Trophoblast cell (in vitro differentiated cells and primary cell): ENCODE data around the gene SCAMP2.

ENCODE experiments used
- DNase-seq, 2 donors: peaks; one replicate each; pipeline ENCODE4 v3.0.0-alpha.2; 2016
- H2AFZ ChIP-seq: 2 replicates; pipeline ENCODE4 v1.6.1; 2013; ENCODE audit warnings: low read length, moderate library complexity, mild to moderate bottlenecking; ENCODE audit not compliant: insufficient read depth, poor library complexity
- H2AK5ac ChIP-seq: 2 replicates; pipeline ENCODE4 v1.6.1; 2013; ENCODE audit warnings: mild to moderate bottlenecking, low read length
- H2BK120ac ChIP-seq: 2 replicates; pipeline ENCODE4 v1.6.1; 2013; ENCODE audit warnings: low read length, mild to moderate bottlenecking, moderate library complexity; ENCODE audit not compliant: insufficient read depth, poor library complexity
- H2BK12ac ChIP-seq: 2 replicates; pipeline ENCODE4 v1.6.1; 2013; ENCODE audit warnings: mild to moderate bottlenecking, low read length, moderate library complexity
- H2BK5ac ChIP-seq: 2 replicates; pipeline ENCODE4 v1.6.1; 2013; ENCODE audit warnings: low read length, low read depth, moderate library complexity, mild to moderate bottlenecking; ENCODE audit not compliant: poor library complexity
- H3K14ac ChIP-seq: 2 replicates; pipeline ENCODE4 v1.6.1; 2013; ENCODE audit warnings: mild to moderate bottlenecking, low read length
- H3K18ac ChIP-seq: 2 replicates; pipeline ENCODE4 v1.6.1; 2013; ENCODE audit warnings: mild to moderate bottlenecking, low read length
- H3K23ac ChIP-seq: 2 replicates; pipeline ENCODE4 v1.6.1; 2013; ENCODE audit warnings: low read length
- H3K27ac ChIP-seq: 2 replicates; pipeline ENCODE4 v1.5.1; 2013; ENCODE audit warnings: low read depth, mild to moderate bottlenecking, inconsistent platforms, low read length, moderate library complexity
- H3K27me3 ChIP-seq: 2 replicates; pipeline ENCODE4 v1.6.1; 2013; ENCODE audit warnings: inconsistent platforms, mild to moderate bottlenecking, low read length, moderate library complexity; ENCODE audit not compliant: insufficient read depth
- H3K36me3 ChIP-seq, 2 experiments: 1 replicate in 1 of 2; 2 replicates in 1 of 2; pipeline ENCODE4 v1.6.1; 2013; ENCODE audit warnings: low read length in 2 of 2, mild to moderate bottlenecking in 2 of 2, moderate library complexity in 1 of 2; ENCODE audit not compliant: insufficient read depth in 2 of 2, control insufficient read depth in 1 of 2
- H3K4ac ChIP-seq: 2 replicates; pipeline ENCODE4 v1.6.1; 2013; ENCODE audit warnings: low read depth, mild to moderate bottlenecking, low read length, moderate library complexity
- H3K4me1 ChIP-seq, 2 experiments: 1 replicate in 1 of 2; 2 replicates in 1 of 2; pipeline ENCODE4 v1.6.1; 2013; ENCODE audit warnings: low read length in 2 of 2, mild to moderate bottlenecking in 2 of 2, moderate library complexity in 1 of 2; ENCODE audit not compliant: insufficient read depth in 2 of 2, control insufficient read depth in 1 of 2
- H3K4me2 ChIP-seq: 2 replicates; pipeline ENCODE4 v1.6.1; 2013; ENCODE audit warnings: inconsistent platforms, mild to moderate bottlenecking, low read length, moderate library complexity
- H3K4me3 ChIP-seq: 2 replicates; pipeline ENCODE4 v1.5.1; 2013; ENCODE audit warnings: mild to moderate bottlenecking, low read depth, low read length, inconsistent platforms
- H3K79me1 ChIP-seq: one replicate; pipeline ENCODE4 v1.6.1; 2013; ENCODE audit warnings: low read length
- H3K79me2 ChIP-seq: 2 replicates; pipeline ENCODE4 v1.6.1; 2013; ENCODE audit warnings: low read length, mild to moderate bottlenecking; ENCODE audit not compliant: control insufficient read depth, insufficient read depth, poor library complexity
- H3K9ac ChIP-seq: 2 replicates; pipeline ENCODE4 v1.6.1; 2013; ENCODE audit warnings: mild to moderate bottlenecking, low read length
- H3K9me3 ChIP-seq: 2 replicates; pipeline ENCODE4 v1.6.1; 2013; ENCODE audit warnings: low read depth, mild to moderate bottlenecking, control low read depth, inconsistent platforms, low read length; ENCODE audit not compliant: insufficient read depth
- H4K12ac ChIP-seq: 2 replicates; pipeline ENCODE4 v1.6.1; 2013; ENCODE audit warnings: low read depth, mild to moderate bottlenecking, low read length, moderate library complexity
- H4K8ac ChIP-seq: 2 replicates; pipeline ENCODE4 v1.6.1; 2013; ENCODE audit warnings: low read depth, mild to moderate bottlenecking, low read length, moderate library complexity
- H4K91ac ChIP-seq: one replicate; pipeline ENCODE4 v1.6.1; 2013; ENCODE audit warnings: low read depth, mild to moderate bottlenecking, low read length, moderate library complexity
- WGBS: extraction: QIAGEN DNeasy Blood & Tissue Kit; methylation state at CpG from one replicate; pipeline ENCODE4 v1.1.7; 2013; ENCODE audit warnings: missing lambda C conversion rate; ENCODE audit not compliant: insufficient read length, insufficient coverage; ENCODE audit errors: extremely low coverage; 5-methylcytosine and 5-hydroxymethylcytosine counted together

SCAMP2 gene

GRCh38 chr15:74870436-74871215, 2.5 kb downstream of the SCAMP2 start:
- no CpG with 5 or more reads among the region's 6 CpGs for WGBS
- Histone ChIP-seq H3K23ac (no peak overlapping the region), H3K14ac (no peak overlapping the region), H4K8ac (no peak overlapping the region), H4K91ac (no peak overlapping the region), H3K36me3 (peaks cover 2 to 5% of the 10 kb centered on the region in 2 experiments), H2BK120ac (no peak overlapping the region), H2AK5ac (no peak overlapping the region), H3K4me2 (peak overlapping the region; percentile 24), H3K79me2 (peaks cover 7% of the 10 kb centered on the region), H3K4me1 (peaks cover 25 to 27% of the 10 kb centered on the region in 2 experiments), H3K4me3 (no peak overlapping the region), H2BK12ac (no peak overlapping the region), H3K27ac (peak overlapping the region; percentile 69), H3K79me1 (peaks cover 18% of the 10 kb centered on the region), H2BK5ac (peak overlapping the region; percentile 38), H3K4ac (peak overlapping the region; percentile 34), H4K12ac (no peak overlapping the region), H3K18ac (no peak overlapping the region), H3K9ac (no peak overlapping the region), H3K9me3 (peaks cover 2% of the 10 kb centered on the region), H3K27me3 (no peaks in the 10 kb centered on the region), H2AFZ (no peak overlapping the region)
- DNase-seq: peak; percentile 96 to 100

GRCh38 chr15:74869726-74870407, 3.3 kb downstream of the SCAMP2 start:
- H3K27me3 ChIP-seq: no peaks in the 10 kb centered on the region
- peak overlapping the region; percentile 65 for H4K91ac ChIP-seq
- H3K4ac ChIP-seq: peak overlapping the region; percentile 34
- peak overlapping the region; percentile 21 for H3K4me3 ChIP-seq
- H3K4me2 ChIP-seq: peak overlapping the region; percentile 6
- H2AK5ac ChIP-seq: peak overlapping the region; percentile 68
- peak overlapping the region; percentile 2 for H3K9ac ChIP-seq
- H3K36me3 ChIP-seq: peaks cover 2 to 5% of the 10 kb centered on the region in 2 experiments
- H2BK120ac ChIP-seq: peak overlapping the region; percentile 13
- H3K23ac ChIP-seq: no peak overlapping the region
- peaks cover 2% of the 10 kb centered on the region for H3K9me3 ChIP-seq
- peak overlapping the region; percentile 62 for H3K27ac ChIP-seq
- H4K12ac ChIP-seq: no peak overlapping the region
- no CpG with 5 or more reads among the region's 6 CpGs for WGBS
- peaks cover 18% of the 10 kb centered on the region for H3K79me1 ChIP-seq
- peak overlapping the region; percentile 92 for H2BK12ac ChIP-seq
- H3K18ac ChIP-seq: peak overlapping the region; percentile 20
- peaks cover 29 to 30% of the 10 kb centered on the region in 2 experiments for H3K4me1 ChIP-seq
- H3K79me2 ChIP-seq: peaks cover 7% of the 10 kb centered on the region
- peak overlapping the region; percentile 83 for H3K14ac ChIP-seq
- H2AFZ ChIP-seq: no peak overlapping the region
- peak in 1 of 2 donors; percentile 28 for DNase-seq
- no peak overlapping the region for H4K8ac ChIP-seq
- peak overlapping the region; percentile 1 for H2BK5ac ChIP-seq

- peak overlapping the region; percentile 62 for H3K27ac ChIP-seq
- H2BK5ac ChIP-seq: no peak overlapping the region
- H3K14ac ChIP-seq: no peak overlapping the region
- peaks cover 18% of the 10 kb centered on the region for H3K79me1 ChIP-seq
- peaks cover 29 to 33% of the 10 kb centered on the region in 2 experiments for H3K4me1 ChIP-seq
- no peak overlapping the region for H4K91ac ChIP-seq
- no peak overlapping the region for H2AK5ac ChIP-seq
- H3K9ac ChIP-seq: no peak overlapping the region
- H4K8ac ChIP-seq: no peak overlapping the region
- H3K23ac ChIP-seq: no peak overlapping the region
- no peak overlapping the region for H4K12ac ChIP-seq
- H2BK12ac ChIP-seq: no peak overlapping the region
- peaks cover 2 to 5% of the 10 kb centered on the region in 2 experiments for H3K36me3 ChIP-seq
- peak overlapping the region; percentile 49 for H3K4ac ChIP-seq
- H3K9me3 ChIP-seq: peaks cover 2% of the 10 kb centered on the region
- no peak overlapping the region for H2AFZ ChIP-seq
- no peak overlapping the region for H2BK120ac ChIP-seq
- peak; percentile 57 to 77 for DNase-seq
- no peak overlapping the region for H3K4me3 ChIP-seq
- no peaks in the 10 kb centered on the region for H3K27me3 ChIP-seq
- H3K4me2 ChIP-seq: no peak overlapping the region
- peaks cover 7% of the 10 kb centered on the region for H3K79me2 ChIP-seq
- H3K18ac ChIP-seq: no peak overlapping the region
Measured at GRCh38 chr15:74869372-74869725, 3.8 kb downstream of the SCAMP2 start.

GRCh38 chr15:74868059-74868458, 5.1 kb downstream of the SCAMP2 start:
- H4K12ac ChIP-seq: no peak overlapping the region
- H3K4ac ChIP-seq: peak overlapping the region; percentile 57
- H3K4me2 ChIP-seq: no peak overlapping the region
- peaks cover 6% of the 10 kb centered on the region for H3K79me2 ChIP-seq
- no CpG with 5 or more reads among the region's 6 CpGs for WGBS
- peaks cover 14% of the 10 kb centered on the region for H3K79me1 ChIP-seq
- no peak overlapping the region for H4K91ac ChIP-seq
- peaks cover 2 to 7% of the 10 kb centered on the region in 2 experiments for H3K36me3 ChIP-seq
- H3K27ac ChIP-seq: no peak overlapping the region
- H2BK120ac ChIP-seq: no peak overlapping the region
- no peak overlapping the region for H3K18ac ChIP-seq
- no peak overlapping the region for H2BK12ac ChIP-seq
- H3K4me1 ChIP-seq: peaks cover 27 to 38% of the 10 kb centered on the region in 2 experiments
- peaks cover 2% of the 10 kb centered on the region for H3K9me3 ChIP-seq
- H3K27me3 ChIP-seq: no peaks in the 10 kb centered on the region
- no peak overlapping the region for H3K23ac ChIP-seq
- no peak overlapping the region for H2AFZ ChIP-seq
- H4K8ac ChIP-seq: peak overlapping the region; percentile 9
- no peak overlapping the region for H2BK5ac ChIP-seq
- H3K14ac ChIP-seq: no peak overlapping the region
- H3K9ac ChIP-seq: no peak overlapping the region
- DNase-seq: peak in 1 of 2 donors; percentile 19
- H3K4me3 ChIP-seq: no peak overlapping the region
- H2AK5ac ChIP-seq: no peak overlapping the region
